Astrocyte of the cerebellum (primary cell): ENCODE data around the gene HPN.

ENCODE experiments used
- DNase-seq: peaks from one replicate; pipeline ENCODE4 v3.0.0-alpha.2; 2011; ENCODE audit warnings: low read depth
- H3K4me3 ChIP-seq: 2 replicates; pipeline ENCODE4 v1.5.1; 2011; ENCODE audit warnings: mild to moderate bottlenecking, low read depth, low read length, moderate library complexity
- CTCF ChIP-seq: IDR thresholded peaks from 2 replicates; pipeline ENCODE4 v1.5.1; 2012; ENCODE audit warnings: low read length, low read depth, moderate library complexity, mild to moderate bottlenecking; ENCODE audit errors: missing control alignments
- in situ Hi-C: cut with HindIII; loops from 2 replicates; pipeline ENCODE4 v1.10.0; 2017; ENCODE audit warnings: low sequenced_read_pairs

HPN gene

GRCh38 chr19:35042056-35042730, 672 bp downstream of the HPN start:
- no peak for DNase-seq
- TF ChIP-seq CTCF: no peak
- no peak overlapping the region for H3K4me3 ChIP-seq
- in situ Hi-C loops: no loop called here

- in situ Hi-C loops: no loop called here
- no peak overlapping the region for H3K4me3 ChIP-seq
- DNase-seq: no peak
- no peak for TF ChIP-seq CTCF
These were observed 1.6 kb downstream of the HPN start for GRCh38 chr19:35042954-35043604.

GRCh38 chr19:35043906-35044305, 2.4 kb downstream of the HPN start:
- TF ChIP-seq CTCF: no peak
- in situ Hi-C loops: no loop called here
- H3K4me3 ChIP-seq: no peak overlapping the region

GRCh38 chr19:35044317-35045117, 3.0 kb downstream of the HPN start:
- DNase-seq: no peak
- H3K4me3 ChIP-seq: no peak overlapping the region
- in situ Hi-C loops: no loop called here
- TF ChIP-seq CTCF: peak; percentile 94

More at GRCh38 chr19:35043906-35044305, 2.4 kb downstream of the HPN start:
- DNase-seq: no peak

GRCh38 chr19:35045667-35046300, 4.3 kb downstream of the HPN start:
- H3K4me3 ChIP-seq: no peak overlapping the region
- TF ChIP-seq CTCF: peak; percentile 55
- no peak for DNase-seq
- in situ Hi-C loops: no loop called here

GRCh38 chr19:35046461-35046860, 4.9 kb downstream of the HPN start:
- DNase-seq: no peak
- in situ Hi-C loops: no loop called here
- no peak for TF ChIP-seq CTCF
- no peak overlapping the region for H3K4me3 ChIP-seq
